Loucy (cell line): ENCODE data around the gene TSACC.

Source experiments
- H2AFZ ChIP-seq: fragments of 200-600 bp; sonication (generic); 2 replicates; pipeline ENCODE4 v1.6.0; 2016; ENCODE audit warnings: antibody characterized with exemption, mild to moderate bottlenecking, low read length, moderate library complexity
- H3F3A ChIP-seq: fragments of 200-600 bp; 2 replicates; pipeline ENCODE4 v1.6.0; 2016; ENCODE audit warnings: antibody characterized with exemption, low read depth, mild to moderate bottlenecking
- H3K27me3 ChIP-seq: fragments of 200-600 bp; sonication (generic); 2 replicates; pipeline ENCODE4 v1.6.1; 2014; ENCODE audit warnings: low read length, mild to moderate bottlenecking; ENCODE audit not compliant: insufficient read depth, poor library complexity, severe bottlenecking
- H3K36me3 ChIP-seq: fragments of 200-600 bp; sonication (generic); 2 replicates; pipeline ENCODE4 v1.6.1; 2016; ENCODE audit warnings: low read length; ENCODE audit not compliant: insufficient read depth
- H3K4me1 ChIP-seq: fragments of 200-600 bp; sonication (generic); 2 replicates; pipeline ENCODE4 v1.5.1; 2014; ENCODE audit warnings: low read length, mild to moderate bottlenecking; ENCODE audit not compliant: insufficient read depth, poor library complexity, severe bottlenecking
- H3K4me2 ChIP-seq: fragments of 200-600 bp; sonication (generic); 2 replicates; pipeline ENCODE4 v1.6.0; 2014; ENCODE audit warnings: antibody characterized with exemption, low read length, low read depth, mild to moderate bottlenecking; ENCODE audit not compliant: poor library complexity, severe bottlenecking
- H3K4me3 ChIP-seq: fragments of 200-600 bp; sonication (generic); 2 replicates; pipeline ENCODE4 v1.5.1; 2014; ENCODE audit warnings: low read length, mild to moderate bottlenecking, mixed read lengths; ENCODE audit not compliant: poor library complexity, severe bottlenecking
- H3K79me2 ChIP-seq: fragments of 200-600 bp; sonication (generic); 2 replicates; pipeline ENCODE4 v1.6.1; 2014; ENCODE audit warnings: low read length; ENCODE audit not compliant: insufficient read depth
- H3K9ac ChIP-seq: fragments of 200-600 bp; sonication (generic); 2 replicates; pipeline ENCODE4 v1.6.0; 2014; ENCODE audit warnings: mild to moderate bottlenecking, low read depth, low read length, moderate library complexity; ENCODE audit not compliant: poor library complexity, severe bottlenecking
- H3K9me2 ChIP-seq: fragments of 200-600 bp; sonication (generic); replicated peaks from 2 replicates; pipeline ENCODE4 v1.6.1; 2016; ENCODE audit warnings: low read depth, low read length, mixed read lengths
- H3K9me3 ChIP-seq: fragments of 200-600 bp; sonication (generic); 2 replicates; pipeline ENCODE4 v1.6.1; 2014; ENCODE audit warnings: mild to moderate bottlenecking, antibody characterized with exemption, low read length, low read depth; ENCODE audit not compliant: insufficient read depth
- H4K20me1 ChIP-seq: fragments of 200-600 bp; sonication (generic); 2 replicates; pipeline ENCODE4 v1.6.0; 2014; ENCODE audit warnings: antibody characterized with exemption, low read length, mild to moderate bottlenecking; ENCODE audit not compliant: insufficient read depth, poor library complexity, severe bottlenecking
- CTCF ChIP-seq: fragments of 200-600 bp; sonication (generic); conservative IDR thresholded peaks from 2 replicates; pipeline ENCODE4 v1.5.1; 2014; ENCODE audit warnings: mild to moderate bottlenecking, antibody characterized with exemption, low read length
- EZH2phosphoT487 ChIP-seq: fragments of 200-600 bp; IDR thresholded peaks from 2 replicates; pipeline ENCODE4 v1.6.1; 2018; ENCODE audit warnings: antibody characterized with exemption, mild to moderate bottlenecking, moderate library complexity, borderline replicate concordance

Gene TSACC

GRCh38 chr1:156356262-156356874, 18.0 kb downstream of the TSACC start:
- Histone ChIP-seq H3K27me3 (no peaks in the 10 kb centered on the region), H3K9me2 (no peaks in the 10 kb centered on the region), H4K20me1 (no peaks in the 10 kb centered on the region), H3K4me2 (peak overlapping the region; percentile 53), H3K4me3 (peak overlapping the region; percentile 27), H2AFZ (peak overlapping the region; percentile 78), H3K36me3 (no peaks in the 10 kb centered on the region), H3K9ac (no peak overlapping the region), H3K4me1 (no peaks in the 10 kb centered on the region), H3K79me2 (no peaks in the 10 kb centered on the region), H3K9me3 (no peaks in the 10 kb centered on the region), H3F3A (no peaks in the 10 kb centered on the region)
- no peak for TF ChIP-seq EZH2phosphoT487
- no peak for TF ChIP-seq CTCF

DNA sequence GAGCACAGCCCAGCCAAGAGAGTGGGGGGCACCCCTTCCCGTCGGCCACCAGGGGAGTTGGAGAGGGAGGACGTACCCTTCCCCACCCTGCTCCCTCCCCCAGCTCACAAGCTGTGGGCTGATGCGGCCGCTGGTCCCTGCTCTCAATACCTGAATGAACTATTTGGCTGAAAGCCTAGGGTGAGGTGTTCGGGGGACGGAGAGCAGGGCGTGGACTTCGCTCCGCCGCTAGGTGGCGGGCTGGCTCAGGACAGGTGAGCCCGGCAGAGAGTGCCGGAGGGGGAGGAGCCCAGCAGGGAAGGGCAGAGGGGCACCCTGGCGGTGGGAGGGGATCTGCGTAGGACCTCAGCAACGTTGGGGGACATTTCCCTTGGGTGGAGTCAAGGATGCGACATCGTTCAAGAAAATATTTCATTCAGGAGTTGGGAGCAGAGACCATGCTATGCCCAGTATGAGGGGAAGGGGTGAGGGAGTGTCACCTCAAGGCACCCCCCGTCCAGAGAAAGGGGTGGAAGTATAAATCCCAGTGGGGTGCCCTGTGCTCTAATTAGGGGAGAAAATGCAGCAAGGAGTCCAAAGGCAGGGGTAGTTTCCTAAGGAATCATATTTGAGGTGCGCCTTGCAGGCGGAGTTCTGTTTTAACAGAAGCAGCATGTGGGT, 18.7 kb downstream of the TSACC start:
- peak overlapping the region; percentile 53 for H3K4me2 ChIP-seq
- H2AFZ ChIP-seq, result peak overlapping the region; percentile 78

GRCh38 chr1:156357977-156358376, 19.7 kb downstream of the TSACC start:
- Histone ChIP-seq H3K9ac (no peak overlapping the region), H3K79me2 (no peaks in the 10 kb centered on the region), H4K20me1 (no peaks in the 10 kb centered on the region), H3F3A (no peaks in the 10 kb centered on the region), H3K36me3 (no peaks in the 10 kb centered on the region), H2AFZ (no peak overlapping the region), H3K27me3 (no peaks in the 10 kb centered on the region), H3K9me2 (no peaks in the 10 kb centered on the region), H3K4me2 (no peak overlapping the region), H3K4me3 (no peak overlapping the region), H3K9me3 (no peaks in the 10 kb centered on the region), H3K4me1 (no peaks in the 10 kb centered on the region)
- TF ChIP-seq EZH2phosphoT487 (no peak), CTCF (no peak)

More for the DNA sequence above, 18.7 kb downstream of the TSACC start:
- Histone ChIP-seq H3K9ac (no peak overlapping the region), H3K27me3 (no peaks in the 10 kb centered on the region), H3K9me3 (no peaks in the 10 kb centered on the region), H3F3A (no peaks in the 10 kb centered on the region), H3K9me2 (no peaks in the 10 kb centered on the region), H3K79me2 (no peaks in the 10 kb centered on the region), H4K20me1 (no peaks in the 10 kb centered on the region), H3K4me1 (no peaks in the 10 kb centered on the region), H3K36me3 (no peaks in the 10 kb centered on the region), H3K4me3 (peak overlapping the region; percentile 27)
- no peak for TF ChIP-seq EZH2phosphoT487
- TF ChIP-seq CTCF, result peak; percentile 89
